MCF 10A (cell line): Measurements from ENCODE around the gene TMEM170A. TPM values are rescaled to one million over a fixed set of nuclear protein-coding genes. Genes with fewer than 3 reads are reported as not detected.
A peak's percentile ranks its signal among the peaks of the same experiment; 100 is the strongest.

Source experiments
- BruUV-seq: library from RNA; stranded (reverse); fragments of 400-500 nt; replicated peaks from 2 replicates; lab custom pipeline; 2021; lab: Mats Ljungman, UMichigan
- CTCF ChIA-PET: fragments of 300-600 bp; sonication (Branson Sonifier 250); formaldehyde crosslinking; extraction: SDS; loops from one replicate; lab custom pipeline; 2021; ENCODE audit warnings: antibody characterized with exemption, inconsistent platforms; lab: Yijun Ruan, JAX
- POLR2A ChIA-PET: fragments of 300-600, 350-650 bp; sonication (Branson Sonifier 250); formaldehyde crosslinking; extraction: SDS; loops from one replicate; lab custom pipeline; 2020; ENCODE audit warnings: antibody characterized with exemption, inconsistent platforms; lab: Yijun Ruan, JAX
- DNase-seq: peaks from one replicate; pipeline ENCODE4 v3.0.0-alpha.2; 2018; ENCODE audit not compliant: unreplicated experiment
- H3K27ac Mint-ChIP-seq: one replicate; pipeline ENCODE4 v1.8.0; 2022; ENCODE audit warnings: mild to moderate bottlenecking, low read depth, mixed read lengths; ENCODE audit not compliant: unreplicated experiment
- H3K27me3 Mint-ChIP-seq: one replicate; pipeline ENCODE4 v1.8.0; 2022; ENCODE audit warnings: mixed read lengths; ENCODE audit not compliant: insufficient read depth, unreplicated experiment
- H3K36me3 Mint-ChIP-seq: one replicate; pipeline ENCODE4 v1.8.0; 2022; ENCODE audit warnings: mild to moderate bottlenecking, moderate library complexity, mixed read lengths; ENCODE audit not compliant: insufficient read depth, unreplicated experiment
- H3K4me1 Mint-ChIP-seq: one replicate; pipeline ENCODE4 v1.8.0; 2022; ENCODE audit warnings: mixed read lengths; ENCODE audit not compliant: insufficient read depth, unreplicated experiment
- H3K4me3 Mint-ChIP-seq: one replicate; pipeline ENCODE4 v1.8.0; 2022; ENCODE audit warnings: mild to moderate bottlenecking, moderate library complexity, mixed read lengths; ENCODE audit not compliant: unreplicated experiment
- H3K9me3 Mint-ChIP-seq: one replicate; pipeline ENCODE4 v1.8.0; 2022; ENCODE audit warnings: mixed read lengths; ENCODE audit not compliant: unreplicated experiment
- intact Hi-C: fragments of 100-400 bp; cut with micrococcal nuclease; formaldehyde crosslinking; loops from 2 replicates; pipeline ENCODE4 v1.14.1; 2022
- total RNA-seq: library from RNA; stranded (reverse); gene quantifications from 2 replicates; pipeline ENCODE4 v1.2.3, GENCODE V29; 2022
- TF ChIP-seq, protein P1 (sequence below): fragments of 200-600 bp; IDR thresholded peaks from one replicate; pipeline ENCODE4 v1.8.0; 2022; ENCODE audit warnings: antibody characterized with exemption, mild to moderate bottlenecking; ENCODE audit not compliant: unreplicated experiment

TMEM170A gene
- total RNA-seq, 1 experiment from 2014 or later, result 20.1 TPM

DNA sequence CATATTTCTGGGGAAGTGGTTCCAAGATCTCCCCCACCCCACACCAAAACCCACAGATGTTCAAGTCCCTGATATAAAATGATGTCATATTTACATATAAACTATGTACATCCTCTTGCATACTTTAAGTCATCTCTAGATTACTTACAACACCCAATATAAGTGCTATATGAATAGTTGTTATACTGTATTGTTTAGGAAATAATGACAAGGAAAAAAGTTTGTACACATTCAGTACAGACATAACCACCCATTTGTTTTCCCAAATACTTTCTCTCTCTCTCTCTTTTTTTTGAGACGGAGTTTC is 42.7 kb downstream of the TMEM170A start:
- intact Hi-C loops, result no loop called here
- TF ChIP-seq, protein P1, sequence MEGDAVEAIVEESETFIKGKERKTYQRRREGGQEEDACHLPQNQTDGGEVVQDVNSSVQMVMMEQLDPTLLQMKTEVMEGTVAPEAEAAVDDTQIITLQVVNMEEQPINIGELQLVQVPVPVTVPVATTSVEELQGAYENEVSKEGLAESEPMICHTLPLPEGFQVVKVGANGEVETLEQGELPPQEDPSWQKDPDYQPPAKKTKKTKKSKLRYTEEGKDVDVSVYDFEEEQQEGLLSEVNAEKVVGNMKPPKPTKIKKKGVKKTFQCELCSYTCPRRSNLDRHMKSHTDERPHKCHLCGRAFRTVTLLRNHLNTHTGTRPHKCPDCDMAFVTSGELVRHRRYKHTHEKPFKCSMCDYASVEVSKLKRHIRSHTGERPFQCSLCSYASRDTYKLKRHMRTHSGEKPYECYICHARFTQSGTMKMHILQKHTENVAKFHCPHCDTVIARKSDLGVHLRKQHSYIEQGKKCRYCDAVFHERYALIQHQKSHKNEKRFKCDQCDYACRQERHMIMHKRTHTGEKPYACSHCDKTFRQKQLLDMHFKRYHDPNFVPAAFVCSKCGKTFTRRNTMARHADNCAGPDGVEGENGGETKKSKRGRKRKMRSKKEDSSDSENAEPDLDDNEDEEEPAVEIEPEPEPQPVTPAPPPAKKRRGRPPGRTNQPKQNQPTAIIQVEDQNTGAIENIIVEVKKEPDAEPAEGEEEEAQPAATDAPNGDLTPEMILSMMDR, result no peak
- Mint-ChIP-seq H3K27ac (peak overlapping the region; percentile 83), H3K9me3 (no peaks in the 10 kb centered on the region), H3K4me3 (no peak overlapping the region), H3K27me3 (no peaks in the 10 kb centered on the region), H3K36me3 (peaks cover 14% of the 10 kb centered on the region), H3K4me1 (peaks cover 20% of the 10 kb centered on the region)
- BruUV-seq, result no TSS peak
- ChIA-PET CTCF (interaction anchor here (1.2 kb wide), 1 partner anchor 51 kb away, joined by 5 read pairs; no protein-coding TSS in a partner anchor), POLR2A (interaction anchor here (0.9 to 4.5 kb wide), 9 partner anchors 9 to 222 kb away, joined by 3 to 48 read pairs (median 3); partner anchors contain the start of genes CFDP1, TMEM170A and TMEM231)
- no peak for DNase-seq

- H3K27me3 Mint-ChIP-seq, result no peaks in the 10 kb centered on the region
- TF ChIP-seq, protein P1, result no peak
- H3K9me3 Mint-ChIP-seq, result no peaks in the 10 kb centered on the region
- ChIA-PET POLR2A (interaction anchor here (0.6 to 4.5 kb wide), 13 partner anchors 9 to 222 kb away, joined by 3 to 48 read pairs (median 3); partner anchors contain the start of genes CFDP1, GABARAPL2, TMEM170A and TMEM231), CTCF (interaction anchor here (0.6 to 1.7 kb wide), 4 partner anchors 44 to 332 kb away, joined by 3 to 9 read pairs (median 3); partner anchors contain the start of gene TMEM170A)
- peak; percentile 55 for DNase-seq
- peak overlapping the region; percentile 69 for H3K4me3 Mint-ChIP-seq
- H3K27ac Mint-ChIP-seq, result peak overlapping the region; percentile 83
- H3K36me3 Mint-ChIP-seq, result peaks cover 10% of the 10 kb centered on the region
- no TSS peak for BruUV-seq
- H3K4me1 Mint-ChIP-seq, result peaks cover 20% of the 10 kb centered on the region
- intact Hi-C loops, result no loop called here
Observed at GRCh38 chr16:75420987-75421819, 43.3 kb downstream of the TMEM170A start.

GRCh38 chr16:75416904-75417565 is 47.5 kb downstream of the TMEM170A start:
- TF ChIP-seq, protein P1, result no peak

More at GRCh38 chr16:75416904-75417565, 47.5 kb downstream of the TMEM170A start:
- BruUV-seq, result no TSS peak
- H3K4me1 Mint-ChIP-seq, result peaks cover 20% of the 10 kb centered on the region
- intact Hi-C loops, result no loop called here
- CTCF ChIA-PET, result interaction anchor here (0.6 to 1.2 kb wide), 2 partner anchors 163 to 172 kb away, joined by 3 read pairs; no protein-coding TSS in a partner anchor
- POLR2A ChIA-PET, result interaction anchor here (0.6 to 0.9 kb wide), 3 partner anchors 12 to 23 kb away, joined by 3 to 4 read pairs (median 3); partner anchors contain the start of gene CFDP1
- no peak overlapping the region for H3K27ac Mint-ChIP-seq
- no peak for DNase-seq
- no peaks in the 10 kb centered on the region for H3K27me3 Mint-ChIP-seq
- H3K36me3 Mint-ChIP-seq, result peaks cover 21% of the 10 kb centered on the region
- no peak overlapping the region for H3K4me3 Mint-ChIP-seq
- H3K9me3 Mint-ChIP-seq, result no peaks in the 10 kb centered on the region
